Activated T-helper 17 cell treated with anti-CD3 and anti-CD28 coated beads, Interleukin-2, amount 50 U/mL, for 72 hours (primary cell): Measurements from ENCODE around the gene CDR2. TPM values are rescaled to one million over a fixed set of nuclear protein-coding genes. Genes with fewer than 3 reads are reported as not detected.
"Not testable (repeated sequence)": the region's sequence is repeated elsewhere in the genome, so short reads cannot be mapped to it uniquely, and the experiment has no call there.

Experiments used
- ATAC-seq: fragments of 150-1000 bp; cut with Tn5 transposase; replicated peaks from 2 replicates; pipeline ENCODE4 v1.10.0; 2021; ENCODE audit warnings: mild to moderate bottlenecking, moderate library complexity
- H3K27ac Mint-ChIP-seq: one replicate; pipeline ENCODE4 v1.8.0; 2022; ENCODE audit warnings: mixed read lengths
- H3K27me3 Mint-ChIP-seq: one replicate; pipeline ENCODE4 v1.8.0; 2022; ENCODE audit warnings: mixed read lengths
- H3K36me3 Mint-ChIP-seq: one replicate; pipeline ENCODE4 v1.8.0; 2022; ENCODE audit warnings: low read depth, mild to moderate bottlenecking, mixed read lengths
- H3K4me1 Mint-ChIP-seq: one replicate; pipeline ENCODE4 v1.8.0; 2022; ENCODE audit warnings: mixed read lengths
- H3K4me3 Mint-ChIP-seq: one replicate; pipeline ENCODE4 v1.8.0; 2022; ENCODE audit warnings: mild to moderate bottlenecking, mixed read lengths
- H3K9me3 Mint-ChIP-seq: one replicate; pipeline ENCODE4 v1.8.0; 2022; ENCODE audit warnings: mixed read lengths
- total RNA-seq, 2 donors: library from RNA; stranded (reverse); gene quantifications; one replicate each; pipeline ENCODE4 v1.2.3, GENCODE V29; 2022

Gene CDR2
- total RNA-seq, 2 donors from 2014 or later = 26.3 to 41.0 TPM

DNA sequence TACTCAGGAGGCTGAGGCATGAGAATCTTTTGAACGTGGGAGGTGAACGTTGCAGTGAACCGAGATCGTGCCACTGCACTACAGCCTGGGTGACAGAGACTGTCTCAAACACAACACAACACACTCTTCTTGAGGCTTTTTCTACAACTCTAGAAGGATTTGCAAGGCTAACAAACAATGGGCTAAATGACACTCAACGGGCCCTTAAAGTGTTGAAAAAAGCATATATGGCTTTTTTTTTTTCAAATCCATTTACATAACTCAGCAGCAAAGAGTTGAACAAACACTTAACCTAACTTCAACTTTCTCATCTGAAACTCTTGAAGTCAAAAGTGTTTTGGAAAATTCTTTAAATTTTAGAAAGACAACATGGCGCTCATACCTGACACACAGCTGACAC, 22.3 kb downstream of the CDR2 start:
- H3K9me3 Mint-ChIP-seq = no peaks in the 10 kb centered on the region
- peaks cover 62% of the 10 kb centered on the region for H3K36me3 Mint-ChIP-seq
- H3K4me3 Mint-ChIP-seq = peak overlapping the region; percentile 63
- H3K4me1 Mint-ChIP-seq = peaks cover 23% of the 10 kb centered on the region
- no peak overlapping the region for H3K27ac Mint-ChIP-seq
- no peaks in the 10 kb centered on the region for H3K27me3 Mint-ChIP-seq
- no peak for ATAC-seq

DNA sequence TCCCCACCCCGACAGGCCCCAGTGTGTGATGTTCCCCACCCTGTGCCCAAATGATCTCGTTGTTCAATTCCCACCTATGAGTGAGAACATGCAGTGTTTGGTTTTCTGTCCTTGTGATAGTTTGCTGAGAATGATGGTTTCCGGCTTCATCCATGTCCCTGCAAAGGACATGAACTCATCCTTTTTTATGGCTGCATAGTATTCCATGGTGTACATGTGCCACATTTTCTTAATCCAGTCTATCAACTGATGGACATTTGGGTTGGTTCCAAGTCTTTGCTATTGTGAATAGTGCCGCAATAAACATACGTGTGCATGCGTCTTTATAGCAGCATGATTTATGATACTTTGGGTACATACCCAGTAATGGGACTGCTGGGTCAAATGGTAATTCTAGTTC, 23.4 kb downstream of the CDR2 start:
- Mint-ChIP-seq H3K4me1 (peaks cover 23% of the 10 kb centered on the region), H3K36me3 (peaks cover 73% of the 10 kb centered on the region)
- not testable (repeated sequence) for ATAC-seq, H3K9me3 Mint-ChIP-seq, H3K27ac Mint-ChIP-seq, H3K27me3 Mint-ChIP-seq, H3K4me3 Mint-ChIP-seq

DNA sequence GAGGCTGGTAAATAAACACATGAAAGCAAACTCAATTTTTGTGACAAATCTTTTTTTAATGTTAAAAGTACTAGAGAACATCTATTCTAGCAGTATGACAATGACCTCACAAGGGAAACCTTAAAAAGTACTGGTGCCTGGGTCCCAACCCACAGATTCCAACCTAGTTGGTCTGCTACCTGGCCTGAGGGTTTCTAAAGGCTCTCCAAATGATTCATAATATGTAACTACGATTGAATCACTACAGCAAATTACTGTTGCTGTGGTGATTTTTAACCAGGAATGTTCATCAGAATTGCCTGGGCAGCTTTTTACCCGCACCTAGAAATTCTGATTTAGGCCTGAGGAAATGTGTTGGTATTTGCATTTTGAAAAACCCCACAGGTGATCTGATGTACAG, 26.1 kb downstream of the CDR2 start:
- H3K4me3 Mint-ChIP-seq = no peak overlapping the region
- H3K9me3 Mint-ChIP-seq = no peaks in the 10 kb centered on the region
- H3K4me1 Mint-ChIP-seq = peaks cover 2% of the 10 kb centered on the region
- H3K27me3 Mint-ChIP-seq = no peaks in the 10 kb centered on the region
- peaks cover 87% of the 10 kb centered on the region for H3K36me3 Mint-ChIP-seq
- H3K27ac Mint-ChIP-seq = no peak overlapping the region
- ATAC-seq = no peak

DNA sequence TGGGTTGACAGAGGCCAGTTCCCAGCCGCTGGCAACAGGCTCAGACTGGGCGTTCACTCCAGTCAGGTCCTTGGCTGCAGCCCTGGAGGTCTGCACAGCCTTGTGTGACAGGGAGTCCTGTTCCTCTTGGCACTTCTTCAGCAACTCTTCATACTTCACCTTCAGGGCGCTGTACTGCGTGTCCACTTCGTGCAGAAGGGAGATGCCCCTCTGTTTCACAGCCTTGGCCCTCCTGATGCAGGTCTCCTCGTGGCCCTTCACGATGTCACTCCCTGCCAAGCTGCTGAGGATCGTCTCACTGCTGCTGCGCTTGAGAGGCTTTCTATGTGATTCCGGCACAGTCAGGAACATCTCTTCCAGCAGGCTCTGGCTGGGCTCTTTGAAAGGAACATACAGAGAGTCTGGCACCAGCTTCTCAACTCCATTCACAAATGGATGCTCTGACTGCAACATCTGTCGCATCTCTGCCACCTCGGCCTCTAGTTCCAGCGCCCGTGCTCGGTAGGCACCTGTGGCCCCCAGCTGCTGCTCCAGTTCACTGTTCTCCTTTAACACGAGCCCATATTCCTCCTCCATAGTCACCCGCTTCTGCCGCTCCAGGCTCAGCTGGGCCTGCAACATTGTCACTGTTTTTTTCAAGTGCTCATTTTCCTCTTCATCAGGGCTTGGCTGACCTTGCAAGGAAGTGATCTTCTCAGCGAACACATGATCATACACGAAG, 27.2 kb downstream of the CDR2 start:
- Mint-ChIP-seq H3K9me3 (no peaks in the 10 kb centered on the region), H3K27ac (peak overlapping the region; percentile 9), H3K27me3 (no peaks in the 10 kb centered on the region), H3K4me3 (no peak overlapping the region), H3K4me1 (no peaks in the 10 kb centered on the region), H3K36me3 (peaks cover 81% of the 10 kb centered on the region)
- ATAC-seq = no peak

DNA sequence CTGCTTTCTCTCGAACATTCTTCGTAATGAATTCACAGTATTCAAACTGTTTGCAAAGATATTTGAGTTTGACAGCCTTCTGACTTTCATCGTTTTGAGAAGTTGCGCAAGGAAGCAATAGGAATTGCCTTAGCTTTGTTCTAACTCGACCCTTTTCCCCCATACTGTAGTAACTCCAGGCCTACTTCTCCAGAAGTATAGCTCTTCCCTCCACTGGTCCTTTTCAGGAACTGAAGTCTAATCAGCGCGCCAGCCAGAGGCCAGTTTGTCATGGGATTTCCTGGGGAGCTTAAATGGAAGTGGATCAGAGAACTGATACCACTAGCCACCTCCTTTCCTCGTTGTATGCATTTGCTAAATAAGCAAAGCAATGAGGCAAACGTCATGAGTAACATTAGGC, 27.9 kb downstream of the CDR2 start:
- Mint-ChIP-seq H3K4me3 (no peak overlapping the region), H3K36me3 (peaks cover 74% of the 10 kb centered on the region)

DNA sequence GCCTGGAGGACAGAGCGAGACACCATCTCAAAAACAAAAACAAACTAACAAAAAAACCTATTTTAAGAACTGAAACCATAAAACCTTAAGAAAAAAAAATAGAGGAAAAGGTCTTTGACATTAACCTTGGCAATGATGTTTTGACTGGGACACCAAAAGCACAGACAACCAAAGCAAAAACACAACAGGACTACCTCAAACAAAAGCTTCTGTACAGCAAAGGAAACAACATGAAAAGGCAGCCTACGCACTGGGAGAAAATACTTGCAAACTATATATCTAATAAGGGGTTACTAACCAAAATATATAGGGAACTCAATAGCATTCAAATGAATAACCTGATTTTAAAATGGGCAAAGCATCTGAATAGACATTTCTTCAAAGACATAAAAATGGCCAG, 32.3 kb downstream of the CDR2 start:
- H3K36me3 Mint-ChIP-seq = peaks cover 58% of the 10 kb centered on the region
- peaks cover 13% of the 10 kb centered on the region for H3K9me3 Mint-ChIP-seq
- no peak overlapping the region for H3K4me3 Mint-ChIP-seq
- no peak for ATAC-seq
- H3K4me1 Mint-ChIP-seq = peaks cover 4% of the 10 kb centered on the region
- H3K27ac Mint-ChIP-seq = no peak overlapping the region
- H3K27me3 Mint-ChIP-seq = no peaks in the 10 kb centered on the region

More for the DNA sequence above, 27.9 kb downstream of the CDR2 start:
- H3K27me3 Mint-ChIP-seq = no peaks in the 10 kb centered on the region
- H3K4me1 Mint-ChIP-seq = no peaks in the 10 kb centered on the region
- H3K27ac Mint-ChIP-seq = no peak overlapping the region
- ATAC-seq = no peak
- H3K9me3 Mint-ChIP-seq = no peaks in the 10 kb centered on the region

DNA sequence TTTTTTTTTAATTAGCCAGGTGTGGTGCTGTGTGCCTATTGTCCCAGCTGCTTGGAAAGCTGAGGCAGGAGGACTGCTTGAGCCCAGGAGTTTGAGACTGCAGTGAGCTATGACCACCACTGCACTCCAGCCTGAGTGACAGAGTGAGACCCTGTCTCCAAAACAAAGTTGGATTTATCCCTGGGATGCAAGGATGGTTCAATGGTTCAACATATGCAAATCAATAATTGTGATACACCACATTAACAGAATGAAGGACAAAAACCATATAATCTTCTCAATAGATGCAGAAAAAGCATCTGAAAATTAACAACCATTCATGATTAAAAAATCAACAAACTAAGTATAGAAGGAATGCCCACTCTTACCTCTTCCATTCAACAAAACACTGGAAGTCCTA, 33.5 kb downstream of the CDR2 start:
- no peak overlapping the region for H3K27ac Mint-ChIP-seq
- peaks cover 58% of the 10 kb centered on the region for H3K36me3 Mint-ChIP-seq
- H3K4me3 Mint-ChIP-seq = no peak overlapping the region
- H3K4me1 Mint-ChIP-seq = peaks cover 4% of the 10 kb centered on the region
- peaks cover 20% of the 10 kb centered on the region for H3K9me3 Mint-ChIP-seq
- H3K27me3 Mint-ChIP-seq = no peaks in the 10 kb centered on the region
- no peak for ATAC-seq

DNA sequence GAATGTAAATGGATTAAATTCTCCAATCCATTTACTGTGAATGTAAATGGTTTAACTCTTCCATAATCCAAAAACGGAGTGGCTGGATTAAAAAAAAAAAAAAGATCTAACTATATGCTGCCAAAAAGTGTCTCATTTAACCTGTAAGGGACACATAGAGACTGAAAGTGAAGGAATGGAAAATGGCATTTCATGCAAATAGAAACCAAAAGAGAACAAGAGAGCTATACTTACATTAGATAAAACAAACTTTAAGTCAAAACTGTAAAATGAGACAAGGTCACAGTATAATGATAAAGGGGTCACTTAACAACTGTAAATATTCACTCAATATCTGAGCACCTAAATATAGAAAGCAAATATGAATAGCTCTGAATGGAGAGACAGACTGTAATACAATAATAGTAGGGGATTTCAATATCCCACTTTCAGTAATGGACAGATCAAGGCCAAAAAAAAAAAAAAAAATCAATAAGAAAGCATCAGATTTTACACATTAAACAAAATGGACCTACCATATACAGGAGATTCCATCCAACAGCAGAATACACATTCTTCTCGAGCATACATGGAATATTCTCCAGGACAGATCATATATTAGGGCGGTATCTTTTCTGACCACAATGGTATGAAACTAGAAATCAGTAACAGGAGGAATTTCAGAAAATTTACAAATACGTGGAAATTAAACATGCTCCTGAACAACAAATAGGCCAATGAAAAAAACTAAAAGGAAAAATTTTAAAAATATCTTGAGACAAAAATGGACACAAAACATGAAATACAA, 36.4 kb downstream of the CDR2 start:
- ATAC-seq = peak; percentile 21
- H3K27me3 Mint-ChIP-seq = no peaks in the 10 kb centered on the region
- H3K27ac Mint-ChIP-seq = peak overlapping the region; percentile 24
- H3K4me3 Mint-ChIP-seq = no peak overlapping the region
- H3K9me3 Mint-ChIP-seq = peaks cover 20% of the 10 kb centered on the region
- peaks cover 4% of the 10 kb centered on the region for H3K4me1 Mint-ChIP-seq
- H3K36me3 Mint-ChIP-seq = peaks cover 69% of the 10 kb centered on the region

DNA sequence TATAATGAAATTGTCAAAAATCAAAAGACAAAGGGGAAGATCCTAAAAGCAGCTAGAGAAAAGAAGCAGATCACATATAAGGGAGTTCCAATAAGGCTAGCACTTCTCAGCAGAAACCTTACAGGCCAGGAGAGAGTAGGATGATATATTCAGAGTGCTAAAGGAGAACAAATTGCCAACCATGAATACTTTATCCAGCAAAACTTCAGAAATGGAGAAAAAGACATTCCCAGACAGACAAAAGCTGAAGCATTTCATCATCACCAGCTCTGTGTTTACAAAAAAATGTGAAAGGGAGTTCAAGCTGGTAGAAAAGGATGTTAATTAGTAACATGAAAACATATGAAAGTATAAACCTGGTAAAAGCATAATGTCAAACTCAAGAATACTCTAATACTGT, 37.4 kb downstream of the CDR2 start:
- no peak for ATAC-seq
- Mint-ChIP-seq H3K36me3 (peaks cover 76% of the 10 kb centered on the region), H3K9me3 (peaks cover 20% of the 10 kb centered on the region), H3K4me3 (no peak overlapping the region), H3K27me3 (no peaks in the 10 kb centered on the region), H3K27ac (no peak overlapping the region), H3K4me1 (peaks cover 4% of the 10 kb centered on the region)

DNA sequence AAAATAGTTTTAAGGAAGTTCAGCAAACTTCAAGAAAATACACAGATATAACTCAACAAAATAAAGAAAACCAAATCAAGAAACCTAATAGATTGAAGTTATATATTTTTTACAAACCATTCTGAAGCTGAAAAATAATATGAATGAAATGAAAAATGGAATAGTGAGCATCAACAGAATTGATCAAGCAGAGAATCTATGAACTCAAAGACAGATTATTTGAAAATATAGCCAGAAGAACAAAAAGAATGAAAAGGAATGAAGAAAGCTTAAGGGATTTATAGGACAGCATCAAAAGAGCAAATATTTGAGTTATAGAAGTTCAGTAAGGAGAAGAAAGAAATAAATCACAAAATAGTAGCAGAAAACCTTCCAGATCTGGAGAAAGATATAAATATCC, 37.8 kb downstream of the CDR2 start:
- H3K27me3 Mint-ChIP-seq = no peaks in the 10 kb centered on the region
- H3K27ac Mint-ChIP-seq = no peak overlapping the region
- H3K36me3 Mint-ChIP-seq = peaks cover 81% of the 10 kb centered on the region

DNA sequence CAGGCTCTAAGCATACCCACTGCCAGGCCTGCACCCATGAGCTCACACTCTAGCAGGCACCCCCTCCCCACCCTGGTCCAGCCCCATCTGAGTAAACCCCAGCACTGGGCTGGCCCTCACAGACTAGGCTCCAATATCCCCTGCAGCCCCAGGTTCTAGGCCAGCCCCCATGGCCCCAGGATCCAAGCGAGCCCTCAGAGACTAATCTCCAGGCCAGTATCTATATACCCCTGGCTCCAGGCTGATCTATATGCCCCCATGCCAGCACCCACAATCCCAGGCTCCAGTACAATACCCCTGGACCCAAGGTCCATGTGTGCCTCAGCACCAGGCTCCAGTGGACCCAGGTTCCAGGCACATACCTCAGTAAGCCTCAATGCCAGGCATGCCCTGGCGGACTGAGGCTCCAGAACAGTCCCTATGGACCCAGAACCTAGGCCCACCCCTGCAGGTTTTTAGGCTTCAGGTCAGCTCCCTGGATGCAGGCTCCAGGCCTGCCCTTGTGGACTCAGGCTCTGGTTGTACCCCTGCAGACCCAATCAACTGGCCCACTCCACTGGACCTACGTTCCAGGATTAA, 38.7 kb downstream of the CDR2 start:
- ATAC-seq = no peak
- H3K27ac Mint-ChIP-seq = no peak overlapping the region
- peaks cover 20% of the 10 kb centered on the region for H3K9me3 Mint-ChIP-seq
- no peak overlapping the region for H3K4me3 Mint-ChIP-seq
- H3K4me1 Mint-ChIP-seq = peaks cover 9% of the 10 kb centered on the region
- H3K27me3 Mint-ChIP-seq = no peaks in the 10 kb centered on the region
- peaks cover 89% of the 10 kb centered on the region for H3K36me3 Mint-ChIP-seq

More for the DNA sequence above, 37.8 kb downstream of the CDR2 start:
- Mint-ChIP-seq H3K9me3 (peaks cover 20% of the 10 kb centered on the region), H3K4me3 (no peak overlapping the region), H3K4me1 (peaks cover 6% of the 10 kb centered on the region)
- ATAC-seq = no peak

DNA sequence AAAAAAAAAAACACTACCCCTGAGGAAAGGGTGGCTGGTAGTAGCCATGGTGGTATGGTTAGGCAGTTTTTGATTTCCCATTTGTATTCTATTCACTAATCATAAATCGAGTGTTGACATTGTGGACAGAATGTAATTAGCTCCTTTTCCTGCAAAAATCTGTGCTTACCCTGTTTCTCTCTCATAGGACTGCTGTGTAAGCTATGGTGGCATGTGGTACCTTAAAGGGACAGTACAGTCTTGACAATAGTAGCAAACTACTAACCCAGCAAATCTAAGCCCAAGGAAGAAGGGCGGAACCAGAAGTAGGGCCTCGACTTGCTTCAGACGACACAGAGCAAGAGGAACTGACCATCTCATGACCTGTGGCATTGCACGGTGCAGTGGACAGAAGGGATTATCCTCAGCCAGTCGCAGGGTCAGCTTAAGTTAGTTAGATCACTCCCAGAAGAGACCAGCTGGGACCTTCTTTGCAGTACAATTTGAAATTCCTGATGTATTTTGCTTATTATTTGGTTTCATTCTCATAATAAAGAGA, 40.9 kb downstream of the CDR2 start:
- no peak overlapping the region for H3K27ac Mint-ChIP-seq
- peaks cover 90% of the 10 kb centered on the region for H3K36me3 Mint-ChIP-seq
- no peaks in the 10 kb centered on the region for H3K27me3 Mint-ChIP-seq
- no peak for ATAC-seq
- no peak overlapping the region for H3K4me3 Mint-ChIP-seq
- H3K4me1 Mint-ChIP-seq = peaks cover 9% of the 10 kb centered on the region
- peaks cover 12% of the 10 kb centered on the region for H3K9me3 Mint-ChIP-seq

DNA sequence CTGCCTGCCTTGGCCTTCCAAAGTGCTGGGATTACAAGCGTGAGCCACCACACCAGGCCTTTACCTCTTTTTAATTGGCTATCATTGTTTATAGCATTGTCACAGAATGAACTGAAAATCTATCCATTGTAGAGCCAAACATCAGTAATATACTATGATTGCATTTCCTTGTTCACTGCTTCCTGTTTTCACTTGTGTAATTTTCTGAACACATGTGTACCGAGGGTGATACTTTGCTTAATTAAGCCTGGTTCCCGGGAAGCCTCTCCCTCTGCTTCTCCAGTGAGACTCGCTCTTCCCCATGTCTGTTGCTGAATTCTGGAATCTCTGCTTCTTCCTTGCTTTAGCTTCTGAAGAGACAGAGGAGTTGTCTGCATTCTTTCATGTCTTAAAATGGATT, 44.1 kb downstream of the CDR2 start:
- Mint-ChIP-seq H3K4me1 (peaks cover 9% of the 10 kb centered on the region), H3K27me3 (no peaks in the 10 kb centered on the region), H3K4me3 (no peak overlapping the region), H3K36me3 (peaks cover 93% of the 10 kb centered on the region), H3K9me3 (no peaks in the 10 kb centered on the region), H3K27ac (peak overlapping the region; percentile 69)
- no peak for ATAC-seq

DNA sequence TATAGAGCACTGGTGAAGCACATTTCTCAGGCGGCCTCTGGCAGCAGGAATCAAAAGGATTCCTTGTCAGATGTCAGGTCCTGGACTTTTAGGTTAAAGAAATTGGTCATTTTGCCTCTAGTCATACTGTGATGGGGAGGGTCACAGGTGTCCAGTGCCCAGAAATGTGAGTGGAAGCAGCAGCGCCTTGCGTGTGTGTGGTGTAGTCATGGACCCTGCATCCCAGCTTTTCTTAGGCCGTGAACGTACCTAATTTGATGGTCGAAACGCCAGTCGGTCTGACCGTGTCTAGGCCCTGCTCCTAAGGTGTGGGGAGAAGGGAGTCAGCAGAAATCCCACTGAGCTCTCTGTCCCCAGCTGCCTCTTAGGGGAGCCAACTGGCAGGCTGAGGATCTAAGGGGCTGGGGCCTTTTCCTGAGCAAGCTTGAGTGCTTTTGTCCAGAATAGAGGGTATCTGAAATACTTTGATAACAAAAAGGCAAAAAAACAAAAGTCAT, 45.2 kb downstream of the CDR2 start:
- H3K9me3 Mint-ChIP-seq = no peaks in the 10 kb centered on the region
- peaks cover 9% of the 10 kb centered on the region for H3K4me1 Mint-ChIP-seq
- no peak for ATAC-seq
- peaks cover 92% of the 10 kb centered on the region for H3K36me3 Mint-ChIP-seq
- H3K4me3 Mint-ChIP-seq = no peak overlapping the region
- no peak overlapping the region for H3K27ac Mint-ChIP-seq
- H3K27me3 Mint-ChIP-seq = no peaks in the 10 kb centered on the region
